Gastroesophageal sphincter (tissue), 4 donors: ENCODE results near the gene HUNK. TPM values are rescaled to one million over a fixed set of nuclear protein-coding genes. Genes with fewer than 3 reads are reported as not detected.
A peak's percentile ranks its signal among the peaks of the same experiment; 100 is the strongest.

Source experiments
- ATAC-seq: fragments of 150-250 bp; one replicate; pipeline ENCODE4 v1.9.1; 2016; ENCODE audit warnings: mild to moderate bottlenecking, moderate library complexity
- H3K27ac ChIP-seq, 4 donors: fragments of 200-600 bp; sonication (generic) in 3 of 4; 1 replicate in 3 of 4; 2 replicates in 1 of 4; pipeline ENCODE4 v1.5.1; 2016 to 2019
- H3K27me3 ChIP-seq: fragments of 200-600 bp; sonication (generic); one replicate; pipeline ENCODE4 v1.5.1; 2019
- H3K36me3 ChIP-seq, 2 donors: fragments of 200-600 bp; sonication (generic); one replicate each; pipeline ENCODE4 v1.5.1; 2019; ENCODE audit warnings: control low read depth in 1 of 2
- H3K4me1 ChIP-seq, 3 donors: fragments of 200-600 bp; sonication (generic); 1 replicate in 2 of 3; 2 replicates in 1 of 3; pipeline ENCODE4 v1.5.1; 2016 to 2019; ENCODE audit warnings: control low read depth in 2 of 3
- H3K4me3 ChIP-seq, 2 donors: fragments of 200-600 bp; sonication (generic); one replicate each; pipeline ENCODE4 v1.5.1; 2019; ENCODE audit warnings: mild to moderate bottlenecking in 1 of 2, moderate library complexity in 1 of 2
- H3K9me3 ChIP-seq, 3 donors: fragments of 200-600 bp; sonication (generic); one replicate each; pipeline ENCODE4 v1.5.1; 2017 to 2019; ENCODE audit warnings: control low read depth in 2 of 3
- CTCF ChIP-seq, 4 experiments: fragments of 200-600 bp in 2 of 4; fragments of 450-650 bp in 2 of 4; sonication (generic) in 1 of 4; IDR thresholded peaks; one replicate each; pipeline ENCODE4 v1.5.1; 2017 to 2019; ENCODE audit warnings: antibody characterized with exemption in 4 of 4, mild to moderate bottlenecking in 2 of 4, moderate library complexity in 2 of 4
- EP300 ChIP-seq: sonication (generic); formaldehyde crosslinking; IDR thresholded peaks from one replicate; pipeline ENCODE4 v1.6.1; 2017; ENCODE audit warnings: antibody characterized with exemption, mild to moderate bottlenecking
- POLR2A ChIP-seq, 2 donors: fragments of 450-650 bp; IDR thresholded peaks; one replicate each; pipeline ENCODE4 v1.6.1; 2017; ENCODE audit warnings: antibody characterized with exemption in 2 of 2, mild to moderate bottlenecking in 2 of 2, moderate library complexity in 1 of 2
- POLR2AphosphoS5 ChIP-seq: sonication (generic); formaldehyde crosslinking; IDR thresholded peaks from one replicate; pipeline ENCODE4 v1.6.1; 2017; ENCODE audit warnings: antibody characterized with exemption
- WGBS, 2 donors: methylation state at CpG; one replicate each; pipeline ENCODE4 v1.1.5; 2018; ENCODE audit warnings: low coverage in 1 of 2; 5-methylcytosine and 5-hydroxymethylcytosine counted together
- total RNA-seq, 4 donors: library from RNA; depleted of rRNA; stranded (reverse); fragments of >200 nt; gene quantifications; one replicate each; pipeline ENCODE4 v1.1.0, GENCODE V29; 2016

The HUNK gene
- total RNA-seq, 4 donors from 2014 or later: 0.47 to 1.7 (median 0.81) TPM

GRCh38 chr21:31875496-31876015 is 2.7 kb downstream of the HUNK start:
- H3K4me3 ChIP-seq: no peak overlapping the region
- H3K4me1 ChIP-seq: peaks cover 0 to 48% (median 13%) of the 10 kb centered on the region in 3 donors
- no peaks in the 10 kb centered on the region for H3K9me3 ChIP-seq
- peaks cover 41% of the 10 kb centered on the region for H3K27me3 ChIP-seq
- H3K27ac ChIP-seq: peak overlapping the region in 1 of 4 donors; percentile 77
- TF ChIP-seq POLR2A (IDR thresholded peaks at IDR 0.05) (no peak), CTCF (IDR thresholded peaks at IDR 0.05) (no peak), POLR2AphosphoS5 (no peak), EP300 (no peak)
- H3K36me3 ChIP-seq: no peaks in the 10 kb centered on the region
- WGBS, 2 donors: 26 to 64% methylated on average over 13 to 20 of the region's 21 CpGs
- ATAC-seq: no peak

- Histone ChIP-seq H3K27me3 (peaks cover 26% of the 10 kb centered on the region), H3K9me3 (no peaks in the 10 kb centered on the region), H3K36me3 (no peaks in the 10 kb centered on the region), H3K4me1 (peaks cover 0 to 41% (median 9%) of the 10 kb centered on the region in 3 donors), H3K27ac (no peak overlapping the region), H3K4me3 (no peak overlapping the region)
- 98 to 100% methylated on average over 3 to 5 of the region's 5 CpGs for whole genome bisulfite sequencing, 2 donors
- TF ChIP-seq CTCF (IDR thresholded peaks at IDR 0.05): no peak
- no peak for TF ChIP-seq POLR2A (IDR thresholded peaks at IDR 0.05)
- no peak for TF ChIP-seq EP300
- no peak for TF ChIP-seq POLR2AphosphoS5
- no peak for ATAC-seq
Measured at GRCh38 chr21:31877463-31877957, 4.7 kb downstream of the HUNK start.

- ATAC-seq: no peak
- Histone ChIP-seq H3K4me1 (peaks cover 0 to 28% (median 7%) of the 10 kb centered on the region in 3 donors), H3K36me3 (no peaks in the 10 kb centered on the region), H3K27me3 (peaks cover 15% of the 10 kb centered on the region), H3K27ac (peak overlapping the region in 2 of 4 donors; percentile 6 to 38), H3K9me3 (no peaks in the 10 kb centered on the region), H3K4me3 (no peak overlapping the region)
- 18 to 47% methylated on average over 2 of the region's 2 CpGs for WGBS, 2 donors
- peak; percentile 73 for TF ChIP-seq POLR2AphosphoS5
- no peak for TF ChIP-seq CTCF (IDR thresholded peaks at IDR 0.05)
- TF ChIP-seq EP300: no peak
Measured at GRCh38 chr21:31878831-31879230, 6.0 kb downstream of the HUNK start.

- Histone ChIP-seq H3K4me1 (peaks cover 0 to 24% (median 4%) of the 10 kb centered on the region in 3 donors), H3K36me3 (no peaks in the 10 kb centered on the region), H3K27me3 (peaks cover 14% of the 10 kb centered on the region), H3K4me3 (no peak overlapping the region), H3K9me3 (no peaks in the 10 kb centered on the region), H3K27ac (peak overlapping the region in 2 of 4 donors; percentile 6 to 38)
- ATAC-seq: no peak
- WGBS, 2 donors: 22 to 31% methylated on average over 4 of the region's 10 CpGs
- TF ChIP-seq POLR2AphosphoS5 (peak; percentile 47), CTCF (IDR thresholded peaks at IDR 0.05) (no peak)
Measured at GRCh38 chr21:31879241-31879650, 6.4 kb downstream of the HUNK start.

- 78% methylated on average over 6 to 7 of the region's 7 CpGs for WGBS, 2 donors
- no peak for ATAC-seq
- TF ChIP-seq CTCF (IDR thresholded peaks at IDR 0.05) (no peak), EP300 (no peak), POLR2A (IDR thresholded peaks at IDR 0.05) (no peak), POLR2AphosphoS5 (no peak)
- no peaks in the 10 kb centered on the region for H3K9me3 ChIP-seq
- H3K4me3 ChIP-seq: no peak overlapping the region
- H3K27ac ChIP-seq: no peak overlapping the region
- no peaks in the 10 kb centered on the region for H3K36me3 ChIP-seq
- H3K4me1 ChIP-seq: peaks cover 0 to 17% (median 4%) of the 10 kb centered on the region in 3 donors
- H3K27me3 ChIP-seq: peaks cover 11% of the 10 kb centered on the region
Measured at GRCh38 chr21:31879911-31880310, 7.1 kb downstream of the HUNK start.
